Glutamatergic neuron (in vitro differentiated cells): Measurements from ENCODE around the gene SIX2. TPM values are rescaled to one million over a fixed set of nuclear protein-coding genes. Genes with fewer than 3 reads are reported as not detected.

ENCODE experiments used
- DNase-seq: peaks from one replicate; pipeline ENCODE4 v3.0.0; 2022
- H3K27ac Mint-ChIP-seq: one replicate; pipeline ENCODE4 v1.8.0; 2020; ENCODE audit warnings: mild to moderate bottlenecking, mixed read lengths, inconsistent platforms; ENCODE audit not compliant: unreplicated experiment
- H3K27me3 Mint-ChIP-seq: one replicate; pipeline ENCODE4 v1.8.0; 2020; ENCODE audit warnings: mild to moderate bottlenecking, moderate library complexity, mixed read lengths, inconsistent platforms; ENCODE audit not compliant: unreplicated experiment
- H3K36me3 Mint-ChIP-seq: one replicate; pipeline ENCODE4 v1.8.0; 2020; ENCODE audit warnings: mild to moderate bottlenecking, mixed read lengths, inconsistent platforms; ENCODE audit not compliant: unreplicated experiment
- H3K4me1 Mint-ChIP-seq: one replicate; pipeline ENCODE4 v1.8.0; 2020; ENCODE audit warnings: mild to moderate bottlenecking, low read depth, mixed read lengths, inconsistent platforms; ENCODE audit not compliant: unreplicated experiment
- H3K4me3 Mint-ChIP-seq: one replicate; pipeline ENCODE4 v1.8.0; 2020; ENCODE audit warnings: mild to moderate bottlenecking, mixed read lengths, inconsistent platforms; ENCODE audit not compliant: unreplicated experiment
- H3K9me3 Mint-ChIP-seq: one replicate; pipeline ENCODE4 v1.8.0; 2020; ENCODE audit warnings: mild to moderate bottlenecking, moderate library complexity, mixed read lengths, inconsistent platforms; ENCODE audit not compliant: unreplicated experiment
- long read RNA-seq: library from polyadenylated mRNA; unstranded; transcript quantifications from one replicate; pipeline ENCODE4 v2.0.0, GENCODE V29; 2020; ENCODE audit not compliant: unreplicated experiment
- total RNA-seq: library from RNA; stranded (reverse); fragmentation: NEBNext Ultra II Directional; extraction: Animal tissue kit (Norgen Biotek cat#: 25700); gene quantifications from one replicate; pipeline ENCODE4 v1.2.1, GENCODE V29; 2021; ENCODE audit not compliant: unreplicated experiment
- TF ChIP-seq, protein P1 (sequence below): fragments of 200-600 bp; sonication (generic); IDR thresholded peaks from one replicate; pipeline ENCODE4 v1.5.0; 2021; ENCODE audit not compliant: partially characterized antibody, unreplicated experiment

SIX2 gene
- 0.56 TPM for total RNA-seq
- long read RNA-seq, result 0 reads

DNA sequence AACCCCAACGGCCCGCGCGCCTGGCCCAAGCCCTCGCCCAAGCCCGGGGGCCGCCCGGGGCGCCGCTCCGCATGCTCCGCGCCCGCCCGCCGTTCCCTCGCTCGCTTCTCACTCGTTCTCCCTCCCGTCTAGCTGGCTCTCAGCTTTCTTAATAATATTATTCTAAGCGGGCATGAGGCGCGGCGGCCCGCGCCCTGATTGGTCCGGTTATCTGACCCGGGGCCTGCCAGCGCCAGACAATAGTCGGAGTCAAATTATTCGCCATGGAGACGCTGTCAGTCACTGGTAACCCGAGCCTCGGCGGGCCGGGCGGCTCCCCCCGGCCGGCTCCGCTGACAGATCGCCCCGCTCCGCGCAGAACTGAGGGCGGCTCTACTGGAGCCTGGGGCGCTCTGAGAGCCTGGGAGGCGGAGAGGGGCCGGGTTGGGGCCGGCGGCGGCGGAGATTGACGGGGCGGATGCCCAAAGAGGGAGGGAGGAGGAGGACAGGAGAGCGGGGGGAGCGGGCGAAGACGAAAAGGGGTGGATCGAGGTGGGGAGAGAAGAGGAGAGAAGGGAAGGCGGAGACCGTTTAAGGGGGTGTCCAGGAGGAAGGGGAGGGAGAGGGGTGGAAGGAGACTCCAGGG lies at the start of gene SIX2:
SIX2 (minus strand) TSS at position 150 of the 625 bp plus-strand sequence. CDS start 342 bp downstream, outside the sequence.
- Mint-ChIP-seq H3K9me3 (peaks cover 16% of the 10 kb centered on the region), H3K4me3 (peak within 1 kb of the TSS; percentile 88), H3K36me3 (peaks cover 4% of the 10 kb centered on the region), H3K27me3 (peaks cover 43% of the 10 kb centered on the region), H3K4me1 (peaks cover 3% of the 10 kb centered on the region), H3K27ac (no peak within 1 kb of the TSS)
- DNase-seq, result peak; percentile 82
- TF ChIP-seq, protein P1, sequence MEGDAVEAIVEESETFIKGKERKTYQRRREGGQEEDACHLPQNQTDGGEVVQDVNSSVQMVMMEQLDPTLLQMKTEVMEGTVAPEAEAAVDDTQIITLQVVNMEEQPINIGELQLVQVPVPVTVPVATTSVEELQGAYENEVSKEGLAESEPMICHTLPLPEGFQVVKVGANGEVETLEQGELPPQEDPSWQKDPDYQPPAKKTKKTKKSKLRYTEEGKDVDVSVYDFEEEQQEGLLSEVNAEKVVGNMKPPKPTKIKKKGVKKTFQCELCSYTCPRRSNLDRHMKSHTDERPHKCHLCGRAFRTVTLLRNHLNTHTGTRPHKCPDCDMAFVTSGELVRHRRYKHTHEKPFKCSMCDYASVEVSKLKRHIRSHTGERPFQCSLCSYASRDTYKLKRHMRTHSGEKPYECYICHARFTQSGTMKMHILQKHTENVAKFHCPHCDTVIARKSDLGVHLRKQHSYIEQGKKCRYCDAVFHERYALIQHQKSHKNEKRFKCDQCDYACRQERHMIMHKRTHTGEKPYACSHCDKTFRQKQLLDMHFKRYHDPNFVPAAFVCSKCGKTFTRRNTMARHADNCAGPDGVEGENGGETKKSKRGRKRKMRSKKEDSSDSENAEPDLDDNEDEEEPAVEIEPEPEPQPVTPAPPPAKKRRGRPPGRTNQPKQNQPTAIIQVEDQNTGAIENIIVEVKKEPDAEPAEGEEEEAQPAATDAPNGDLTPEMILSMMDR, result no peak

DNA sequence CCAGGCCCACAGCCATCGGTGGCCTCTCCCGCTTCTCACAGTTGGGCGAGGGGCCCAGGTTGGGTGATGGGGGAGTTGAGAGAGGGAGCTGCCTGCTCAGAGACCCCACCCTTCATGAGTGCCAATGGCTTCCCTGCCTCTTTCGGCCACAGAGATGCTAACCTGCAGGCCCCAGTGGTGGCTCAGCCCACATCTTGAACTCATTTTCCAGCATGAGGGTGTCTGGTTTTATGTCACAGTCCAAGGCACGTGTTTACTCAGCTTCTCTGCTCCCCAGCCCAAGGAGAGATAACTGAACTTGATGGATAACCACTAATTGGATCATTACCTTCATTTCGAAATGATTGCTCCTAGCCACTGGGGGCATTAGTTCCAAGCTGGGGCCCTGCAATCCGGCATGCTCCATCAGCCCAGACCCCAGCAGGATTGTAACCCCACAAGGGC lies 45.9 kb upstream of the SIX2 start:
- peaks cover 6% of the 10 kb centered on the region for H3K36me3 Mint-ChIP-seq
- no peaks in the 10 kb centered on the region for H3K27me3 Mint-ChIP-seq
- TF ChIP-seq, protein P1, result no peak
- H3K9me3 Mint-ChIP-seq, result peaks cover 1% of the 10 kb centered on the region
- no peak overlapping the region for H3K27ac Mint-ChIP-seq
- H3K4me3 Mint-ChIP-seq, result no peak overlapping the region
- no peaks in the 10 kb centered on the region for H3K4me1 Mint-ChIP-seq
- no peak for DNase-seq

DNA sequence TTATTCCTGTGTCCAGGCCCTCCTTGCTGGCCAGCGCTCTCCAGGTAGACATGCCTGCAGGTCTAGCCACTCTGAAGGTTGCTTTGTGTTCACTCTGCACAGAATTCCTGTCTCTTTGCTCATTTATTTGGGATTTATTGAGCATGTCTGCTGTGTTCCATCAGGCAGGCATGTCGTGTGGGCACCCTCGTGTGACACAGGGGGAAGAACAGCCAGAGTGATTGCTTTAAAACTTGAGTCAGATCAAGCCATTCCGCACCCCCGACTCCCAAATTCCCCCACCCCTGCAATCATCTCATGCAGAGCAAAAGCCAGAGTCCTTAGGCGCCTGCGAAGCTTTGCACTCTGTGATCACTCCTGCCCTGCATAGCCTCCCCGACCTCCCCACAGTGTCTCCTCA lies 44.7 kb upstream of the SIX2 start:
- no peaks in the 10 kb centered on the region for H3K27me3 Mint-ChIP-seq
- H3K36me3 Mint-ChIP-seq, result peaks cover 4% of the 10 kb centered on the region
- H3K9me3 Mint-ChIP-seq, result peaks cover 1% of the 10 kb centered on the region
- H3K27ac Mint-ChIP-seq, result no peak overlapping the region
- DNase-seq, result no peak
- TF ChIP-seq, protein P1, result no peak
- H3K4me1 Mint-ChIP-seq, result no peaks in the 10 kb centered on the region
- no peak overlapping the region for H3K4me3 Mint-ChIP-seq

DNA sequence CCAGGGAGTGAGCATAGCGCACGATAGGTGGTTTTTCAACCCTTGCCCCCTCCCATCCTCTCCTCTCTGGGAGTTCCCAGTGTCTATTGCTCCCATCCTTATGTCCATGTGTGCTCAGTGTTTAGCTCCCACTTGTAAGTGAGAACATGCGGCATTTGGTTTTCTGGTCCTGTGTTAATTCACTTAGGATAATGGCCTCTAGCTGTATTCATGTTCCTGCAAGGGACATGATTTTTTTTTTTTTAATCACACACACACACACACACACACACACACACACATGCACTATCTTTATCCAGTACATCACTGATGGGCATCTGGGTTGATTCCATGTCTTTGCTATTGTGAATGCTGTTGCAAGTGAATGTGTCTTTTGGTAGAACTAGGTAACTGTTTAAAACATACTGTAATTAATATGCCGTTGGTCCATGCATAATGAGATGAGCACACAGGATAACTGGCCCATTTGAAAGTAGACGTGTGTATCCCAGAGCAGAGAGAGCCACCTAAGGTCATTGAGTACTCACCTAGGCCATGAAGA lies 43.2 kb upstream of the SIX2 start:
- H3K4me1 Mint-ChIP-seq, result no peaks in the 10 kb centered on the region
- no peak for DNase-seq
- H3K27ac Mint-ChIP-seq, result no peak overlapping the region
- H3K4me3 Mint-ChIP-seq, result no peak overlapping the region
- H3K36me3 Mint-ChIP-seq, result no peaks in the 10 kb centered on the region
- H3K9me3 Mint-ChIP-seq, result no peaks in the 10 kb centered on the region
- TF ChIP-seq, protein P1, result no peak
- H3K27me3 Mint-ChIP-seq, result no peaks in the 10 kb centered on the region

DNA sequence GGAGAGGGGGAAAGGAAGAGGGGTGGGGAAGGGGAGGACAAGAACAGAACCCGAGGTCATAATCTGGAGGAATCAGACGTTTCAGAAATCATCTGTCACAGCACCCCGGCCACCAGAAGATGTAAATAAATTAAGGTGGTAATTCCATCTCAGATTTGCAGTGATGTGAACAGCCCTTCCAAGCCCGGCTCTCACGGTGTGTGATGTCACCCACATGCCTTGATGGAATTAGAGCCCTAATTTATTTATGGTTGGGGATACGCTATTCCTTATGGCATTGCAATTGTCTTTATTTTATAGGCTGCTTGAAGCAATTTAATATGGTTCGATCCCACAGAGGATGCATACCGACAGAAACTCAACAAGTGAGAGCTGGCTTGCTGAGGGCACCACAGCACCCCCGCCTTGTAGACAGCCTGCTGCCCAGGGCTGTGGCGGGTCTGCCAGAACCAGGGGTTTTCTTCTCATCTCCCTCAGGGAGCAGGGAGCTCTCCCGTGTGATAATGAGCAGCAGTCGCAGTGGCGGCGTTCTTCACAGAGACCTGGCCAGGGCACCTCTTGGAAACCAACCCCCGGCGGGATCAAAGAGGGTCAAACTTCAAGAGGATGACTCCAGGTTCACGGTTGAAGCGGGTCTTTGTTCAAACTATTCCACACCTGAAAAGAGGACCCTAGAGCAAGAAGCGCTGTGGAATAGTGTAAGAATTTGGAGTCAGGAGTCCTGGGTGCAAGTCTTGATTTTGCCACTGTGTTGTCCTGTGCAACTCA lies 40.5 kb upstream of the SIX2 start:
- Mint-ChIP-seq H3K4me1 (no peaks in the 10 kb centered on the region), H3K36me3 (no peaks in the 10 kb centered on the region), H3K4me3 (no peak overlapping the region), H3K27ac (no peak overlapping the region), H3K9me3 (no peaks in the 10 kb centered on the region), H3K27me3 (peaks cover under 1% of the 10 kb centered on the region)
- no peak for DNase-seq
- TF ChIP-seq, protein P1, result no peak
